Left renal pelvis (tissue), 4 donors: ENCODE results near the gene PRMT6. TPM values are rescaled to one million over a fixed set of nuclear protein-coding genes. Genes with fewer than 3 reads are reported as not detected.
"Not testable (repeated sequence)": the region's sequence is repeated elsewhere in the genome, so short reads cannot be mapped to it uniquely, and the experiment has no call there.

Experiments
- DNase-seq, 4 donors: peaks; one replicate each; pipeline ENCODE4 v3.0.0-alpha.2; 2013; ENCODE audit warnings: low read depth in 4 of 4, low spot score in 3 of 4
- polyA plus RNA-seq, 4 donors: library from polyadenylated mRNA; unstranded; fragments of 120-200 nt; gene quantifications; one replicate each; pipeline ENCODE4 v1.2.1, GENCODE V29; 2013; ENCODE audit not compliant: insufficient read length in 4 of 4

The PRMT6 gene
- polyA plus RNA-seq, 4 donors = 23.1 to 47.6 (median 43.3) TPM

DNA sequence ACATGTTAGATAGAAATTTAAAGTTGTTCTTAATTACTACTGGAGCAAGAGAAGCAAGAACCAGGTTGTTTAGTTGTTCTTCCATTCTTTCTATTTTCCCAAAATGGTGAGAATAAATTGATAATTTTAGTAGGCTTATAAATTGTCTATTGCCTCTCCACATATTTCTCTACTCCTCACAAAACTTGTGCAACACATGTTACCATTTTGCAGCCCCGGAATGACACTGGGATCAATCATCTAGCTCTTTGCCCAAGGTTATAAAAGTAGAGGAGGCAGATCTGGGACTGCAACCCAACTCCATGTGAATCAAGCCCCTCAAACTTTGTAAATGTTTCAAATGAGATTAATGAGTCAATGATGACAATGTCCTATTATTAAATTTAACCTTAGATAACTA, 34.9 kb downstream of the PRMT6 start:
- DNase-seq = no peak

DNA sequence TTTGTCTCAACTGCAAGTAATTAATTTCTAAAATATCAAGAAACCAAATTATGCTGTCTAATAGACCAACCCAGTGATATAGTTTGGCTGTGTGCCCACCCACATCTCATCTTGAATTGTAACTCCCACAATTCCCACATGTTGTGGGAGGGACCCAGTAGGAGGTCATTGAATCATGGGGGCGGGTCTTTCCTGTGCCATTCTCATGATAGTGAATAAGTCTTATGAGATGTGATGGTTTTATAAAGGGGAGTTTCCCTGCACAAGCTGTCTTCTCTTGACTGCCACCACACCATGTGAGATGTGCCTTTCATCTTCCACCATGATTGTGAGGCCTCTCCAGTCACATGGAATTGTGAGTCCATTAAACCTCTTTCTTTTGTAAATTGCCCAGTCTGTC, 36.9 kb downstream of the PRMT6 start:
- DNase-seq = not testable (repeated sequence)

DNA sequence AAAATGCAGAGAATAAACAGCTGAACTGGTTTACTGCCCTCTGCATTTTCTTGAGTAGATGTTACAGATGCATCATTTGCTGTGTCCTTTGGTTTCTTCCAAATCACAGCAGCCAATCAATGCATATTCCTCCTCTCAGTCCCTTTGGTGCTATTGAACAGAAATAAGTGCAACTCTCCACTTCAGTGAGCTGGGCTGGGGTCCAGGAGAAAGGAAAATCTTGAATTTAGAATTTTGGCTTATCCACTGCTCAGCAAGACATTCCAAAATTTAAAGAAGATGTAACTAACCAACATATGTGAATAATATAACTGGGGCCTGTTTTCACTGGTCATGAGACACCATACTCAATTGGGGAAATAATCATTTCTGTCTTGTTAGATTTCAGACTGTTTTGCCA, 39.2 kb downstream of the PRMT6 start:
- no peak for DNase-seq

DNA sequence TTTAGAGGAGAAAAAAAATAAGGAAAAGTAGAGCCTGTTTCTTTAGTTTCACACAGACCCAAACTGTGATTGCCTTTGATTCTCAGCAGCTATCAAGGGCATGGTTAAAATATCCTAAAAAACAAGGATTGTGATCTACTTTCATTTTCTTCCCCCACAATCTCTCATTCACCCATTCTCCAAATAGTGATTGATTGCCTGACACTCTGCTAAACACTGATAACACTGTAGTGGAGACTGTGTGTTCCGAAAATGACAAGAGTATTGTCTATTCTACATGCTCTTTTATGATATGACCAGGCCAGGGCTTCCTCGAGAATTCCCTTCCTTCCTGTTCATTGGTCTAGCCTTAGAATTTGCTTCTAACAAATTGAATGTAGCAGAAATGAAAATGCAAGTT, 40.2 kb downstream of the PRMT6 start:
- no peak for DNase-seq

DNA sequence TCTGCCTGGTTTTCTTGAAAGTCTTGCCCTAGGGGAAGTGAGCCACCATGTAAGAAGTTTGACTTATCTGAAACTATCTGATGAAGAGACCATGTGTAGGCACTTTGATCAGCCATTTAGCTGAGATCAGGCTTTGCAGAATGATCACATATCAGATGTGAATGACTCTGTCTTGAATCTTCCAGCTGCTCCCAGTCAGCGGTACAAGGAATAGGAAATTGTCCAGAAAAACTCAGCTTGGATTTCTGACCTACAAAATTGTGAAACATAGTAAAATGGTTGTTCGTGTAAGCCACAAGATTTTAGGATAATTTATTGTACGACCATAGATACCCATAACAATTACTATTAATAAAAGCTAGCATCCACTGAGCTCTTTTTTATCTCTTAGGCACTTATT, 42.5 kb downstream of the PRMT6 start:
- DNase-seq = no peak

DNA sequence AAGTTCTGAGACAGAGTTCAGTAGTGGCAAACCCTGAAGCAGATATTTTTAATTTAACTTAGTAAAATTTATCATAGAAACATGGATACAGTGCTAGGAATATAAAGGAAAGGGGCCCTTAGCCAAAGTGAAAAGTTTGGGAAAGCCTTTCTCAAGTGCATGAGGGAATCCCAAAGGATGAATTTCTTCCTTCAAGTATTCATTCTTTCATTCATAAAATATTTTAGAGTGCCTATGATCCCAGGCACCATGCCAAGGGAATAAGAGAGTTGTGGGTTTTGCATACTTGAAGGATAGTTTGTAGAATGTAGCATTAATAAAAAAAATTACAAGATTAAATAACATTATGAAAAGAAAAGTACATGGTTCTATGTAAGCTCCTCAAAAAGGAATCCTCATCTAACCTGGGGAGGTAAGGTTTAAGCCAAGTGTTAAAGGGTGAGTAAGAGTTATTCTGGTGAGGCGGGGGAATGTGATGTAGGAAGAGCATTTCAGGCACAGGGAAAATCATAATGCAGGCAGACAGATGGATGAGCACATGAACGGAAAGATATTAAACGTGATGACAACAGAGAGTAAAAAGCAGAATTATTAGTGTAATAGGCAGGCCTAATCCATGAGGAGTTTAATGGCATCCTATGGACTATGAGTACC, 44.0 kb downstream of the PRMT6 start:
- DNase-seq = no peak

DNA sequence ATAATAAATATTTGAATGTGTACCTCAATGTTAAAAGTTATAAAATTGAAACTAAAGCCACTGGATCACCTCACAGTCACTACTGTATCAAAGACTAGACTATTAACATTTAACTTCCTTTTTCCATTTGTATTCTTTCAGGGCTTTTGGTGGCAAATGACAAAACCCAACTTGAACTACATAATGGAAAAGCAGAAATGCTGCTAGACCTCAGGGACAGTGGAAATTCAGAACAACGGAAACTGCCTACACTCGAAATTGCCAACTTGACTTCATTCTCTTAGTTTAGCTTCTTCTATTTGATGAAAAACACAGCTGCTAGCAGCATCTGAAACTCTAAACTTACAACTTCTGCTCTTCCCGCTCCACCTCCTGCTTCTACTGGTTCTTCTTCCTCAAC, 49.4 kb downstream of the PRMT6 start:
- DNase-seq = no peak

Other genes starting within 250 kb of the PRMT6 start
- 10 to 100 TPM; 13.1 to 33.6 (median 27.5) TPM for gene NTNG1, start 84.4 kb downstream of the PRMT6 start, polyA plus RNA-seq